HTR-8/SVneo (cell line): ENCODE results near the gene RANBP2.
"Not testable (repeated sequence)": the region's sequence is repeated elsewhere in the genome, so short reads cannot be mapped to it uniquely, and the experiment has no call there.

Source experiments
- DNase-seq: peaks from one replicate; pipeline ENCODE4 v3.0.0; 2011; ENCODE audit warnings: low spot score, mixed read lengths; ENCODE audit not compliant: insufficient read length
- FAIRE-seq: peaks from 2 replicates; lab custom pipeline; 2011; peaks lifted over from hg19 to GRCh38; lab: Jason Lieb, UNC

RANBP2 gene

DNA sequence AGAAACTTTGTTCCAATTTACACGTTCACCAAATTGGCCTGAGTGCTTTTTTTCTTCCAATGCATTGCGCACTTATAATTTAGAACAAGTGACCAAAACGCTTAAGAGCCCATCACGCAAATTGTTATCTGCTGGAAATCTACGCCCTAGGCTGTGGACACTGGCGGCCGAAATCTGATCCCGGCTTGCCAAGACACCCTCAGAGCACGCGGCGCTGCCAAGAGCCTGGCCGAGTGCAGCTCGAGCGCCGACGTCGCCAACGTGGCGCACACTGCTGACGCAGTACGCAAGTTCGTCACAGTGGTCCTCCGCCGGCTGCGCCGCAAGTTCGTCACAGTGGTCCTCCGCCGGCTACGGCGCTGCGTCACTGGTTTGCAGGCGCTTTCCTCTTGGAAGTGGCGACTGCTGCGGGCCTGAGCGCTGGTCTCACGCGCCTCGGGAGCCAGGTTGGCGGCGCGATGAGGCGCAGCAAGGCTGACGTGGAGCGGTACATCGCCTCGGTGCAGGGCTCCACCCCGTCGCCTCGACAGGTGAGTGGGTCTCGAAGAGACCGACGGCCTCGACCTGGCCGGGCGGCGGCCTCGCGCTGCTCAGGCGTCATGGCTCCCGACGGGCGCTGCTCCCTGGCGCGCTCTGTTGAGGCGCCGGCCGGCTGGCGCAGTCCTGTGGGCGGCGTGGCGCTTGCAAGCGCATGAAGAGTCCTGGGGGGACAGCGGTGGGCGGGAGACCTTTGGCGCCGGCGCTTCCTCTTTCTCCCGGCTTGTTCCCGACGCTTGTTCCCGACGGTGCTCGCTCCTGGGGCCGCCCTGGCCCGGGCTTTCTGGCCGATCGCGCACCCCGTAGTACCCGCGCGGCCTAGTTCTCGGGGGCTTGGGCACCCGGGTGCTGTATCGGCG, at the start of gene RANBP2:
Gene RANBP2, plus strand, starts transcription at position 334 of the 896 bp plus-strand sequence. Its CDS starts 125 bp downstream, at position 459.
- peak; percentile 89 for FAIRE-seq

DNA sequence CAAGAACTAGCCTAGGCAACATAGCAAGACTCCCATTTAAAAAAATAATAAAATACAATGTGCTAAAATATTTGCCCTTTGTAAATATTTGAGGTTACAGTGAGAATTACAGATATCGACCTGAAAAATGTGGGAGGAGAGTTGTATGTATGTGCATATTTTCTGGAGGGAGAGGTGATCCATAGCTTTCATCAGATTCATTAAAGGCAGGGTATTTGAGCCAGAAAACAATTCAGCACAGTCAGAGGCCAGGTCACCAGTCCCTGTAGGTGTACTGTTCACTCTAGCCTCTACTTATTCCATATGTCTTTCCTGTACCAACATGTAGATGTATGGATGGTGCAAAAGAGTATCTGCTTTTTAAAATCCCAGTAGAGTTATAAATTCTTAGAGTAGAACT, 49.0 kb upstream of the RANBP2 start:
- not testable (repeated sequence) for FAIRE-seq

More for the DNA sequence above, at the start of gene RANBP2:
- DNase-seq, result peak; percentile 88

DNA sequence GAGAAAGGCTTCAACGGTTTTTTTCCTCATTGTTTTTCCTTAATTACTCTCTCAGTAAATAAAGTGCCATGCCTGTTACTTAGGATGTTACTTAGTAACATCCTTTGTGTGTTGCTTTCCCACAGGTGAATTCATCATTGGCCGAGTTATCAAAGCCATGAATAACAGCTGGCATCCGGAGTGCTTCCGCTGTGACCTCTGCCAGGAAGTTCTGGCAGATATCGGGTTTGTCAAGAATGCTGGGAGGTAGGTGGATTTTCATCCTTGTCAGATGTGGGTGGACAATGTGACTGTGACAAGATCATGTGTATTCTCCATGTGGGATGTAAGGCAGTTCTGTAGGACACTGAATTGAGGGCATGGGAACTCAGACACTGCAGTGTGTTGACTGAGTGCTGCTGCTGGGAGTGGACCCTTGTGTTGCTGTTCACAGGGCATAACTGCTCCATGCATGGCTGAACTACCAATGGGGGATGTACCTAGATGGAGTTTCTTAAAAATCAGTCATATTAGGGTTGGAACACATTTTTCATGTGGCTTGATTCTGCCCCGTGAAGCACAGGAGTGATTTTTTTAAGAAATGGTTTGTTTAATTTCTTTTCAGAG, 47.0 kb upstream of the RANBP2 start:
- not testable (repeated sequence) for FAIRE-seq, DNase-seq

More for the DNA sequence above, 49.0 kb upstream of the RANBP2 start:
- not testable (repeated sequence) for DNase-seq

DNA sequence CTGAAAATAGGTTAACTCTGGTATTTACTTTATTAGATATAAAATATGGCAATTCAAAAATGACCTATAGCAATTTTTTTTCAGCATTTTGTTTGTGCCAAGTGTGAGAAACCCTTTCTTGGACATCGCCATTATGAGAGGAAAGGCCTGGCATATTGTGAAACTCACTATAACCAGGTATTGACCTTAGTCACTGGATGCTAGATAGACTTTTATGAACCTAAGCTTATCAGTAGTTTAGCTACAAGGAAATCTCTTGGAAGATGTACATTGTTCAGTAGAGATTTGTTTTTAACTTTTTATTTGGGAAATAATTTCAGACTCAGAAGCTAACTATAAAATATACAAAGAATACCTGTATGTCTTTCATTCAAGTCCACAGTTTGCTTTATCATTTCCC, 42.8 kb upstream of the RANBP2 start:
- FAIRE-seq, DNase-seq: not testable (repeated sequence)

DNA sequence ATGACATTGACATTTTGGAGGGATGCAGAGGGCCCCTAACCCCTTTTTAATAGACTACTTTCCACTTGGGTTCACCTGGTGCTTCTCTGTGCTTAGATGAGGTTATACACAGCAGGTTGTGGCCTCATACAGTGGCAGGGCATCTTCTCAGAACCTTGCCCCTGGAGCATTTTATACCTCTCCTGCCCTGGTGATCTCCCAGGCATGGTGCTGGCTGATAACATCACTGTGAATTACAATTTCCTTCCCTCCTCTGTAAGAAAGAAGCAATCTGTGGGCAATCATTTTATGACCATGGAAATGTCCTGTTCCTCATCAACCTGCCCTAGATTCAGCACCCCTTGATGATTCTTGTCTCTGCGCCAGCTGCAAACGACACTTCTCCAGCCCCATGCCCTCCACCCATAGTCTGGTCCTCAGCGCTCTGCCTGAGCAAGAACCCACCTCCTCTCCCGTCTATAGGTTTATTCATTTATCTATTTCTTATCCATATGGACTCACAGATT, 42.0 kb upstream of the RANBP2 start:
- not testable (repeated sequence) for FAIRE-seq, DNase-seq

DNA sequence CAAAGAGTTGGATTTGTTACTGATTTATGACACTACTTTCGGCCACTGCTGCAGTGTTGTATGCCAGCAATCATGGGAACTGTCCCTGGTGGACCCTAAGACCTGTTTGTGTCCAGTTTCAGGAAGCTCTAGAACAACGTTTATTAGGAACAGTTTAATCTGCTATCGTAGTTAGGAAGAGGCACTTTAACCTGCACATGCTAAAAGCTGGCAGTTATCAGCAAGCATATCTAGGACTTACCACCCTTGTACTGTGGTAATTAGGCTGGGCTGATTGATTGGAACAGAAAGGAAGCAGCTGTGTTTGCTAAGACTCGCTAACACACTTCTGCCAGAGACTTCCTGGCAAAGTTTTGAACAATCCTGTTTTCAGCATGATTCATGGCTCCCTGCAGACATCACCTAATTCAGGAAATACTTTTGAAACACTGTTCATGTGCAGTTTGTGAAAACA, 41.1 kb upstream of the RANBP2 start:
- not testable (repeated sequence) for DNase-seq, FAIRE-seq

DNA sequence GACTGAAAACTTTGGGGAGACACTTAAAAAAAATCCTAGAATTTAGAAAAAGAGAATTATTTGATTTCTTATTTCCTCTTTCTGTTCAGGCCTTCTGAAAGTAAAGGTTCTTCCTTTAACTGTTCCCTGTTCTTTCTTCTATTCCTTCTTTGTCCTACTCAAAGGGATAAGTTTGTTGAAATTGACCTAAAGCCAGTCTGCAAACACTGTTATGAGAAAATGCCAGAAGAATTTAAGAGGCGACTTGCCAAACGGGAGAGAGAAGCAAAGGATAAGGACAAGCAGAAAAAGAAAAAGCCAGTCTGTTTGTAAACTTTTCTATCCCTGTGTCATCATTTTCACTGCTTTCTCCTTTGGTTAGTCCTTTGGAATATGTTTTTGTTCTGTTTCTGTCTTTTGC, 38.5 kb upstream of the RANBP2 start:
- FAIRE-seq, DNase-seq: not testable (repeated sequence)

DNA sequence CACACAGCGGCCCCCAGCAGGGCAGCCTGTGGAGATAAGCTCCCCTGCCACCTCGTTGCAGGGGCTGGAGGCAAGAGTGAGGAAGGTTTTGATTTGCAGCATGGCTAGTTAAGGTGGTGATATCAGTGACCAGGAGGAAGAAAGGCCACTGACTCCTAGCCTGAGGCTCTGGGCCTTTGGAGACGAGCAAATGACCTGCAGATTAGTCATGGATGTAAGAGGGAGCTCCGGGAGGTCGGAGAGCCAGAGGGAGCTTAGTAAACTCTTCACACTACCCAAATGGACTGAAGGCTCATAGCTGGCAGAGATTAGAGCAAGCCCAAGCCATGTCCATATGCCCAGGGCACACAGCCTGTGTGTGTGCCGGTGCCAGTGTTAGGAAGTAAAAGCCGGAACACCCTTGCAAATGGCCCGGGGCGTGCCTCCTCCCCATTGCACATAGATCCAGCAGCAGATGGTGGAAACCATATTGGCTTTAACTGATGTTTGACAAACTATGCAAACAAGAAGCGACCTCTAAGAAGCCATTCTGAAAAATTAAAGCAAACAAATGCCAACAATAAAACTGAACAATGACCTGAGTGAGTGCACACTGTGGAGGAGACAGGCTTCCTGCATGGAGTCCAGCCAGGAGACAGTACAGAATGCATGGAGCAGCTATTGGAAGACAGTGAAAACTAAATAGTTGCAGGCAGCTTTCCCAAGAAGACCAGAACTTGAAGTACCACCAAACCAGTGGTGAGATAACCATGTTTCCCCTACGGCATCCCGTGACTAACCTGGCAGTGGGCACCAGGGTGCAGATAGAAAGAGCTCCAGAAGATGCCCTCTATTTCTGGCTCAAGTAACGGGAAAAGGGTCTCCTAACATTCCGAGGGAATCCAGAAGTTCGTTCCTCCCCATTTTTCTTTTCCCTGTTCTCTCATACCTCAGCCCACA, 30.2 kb upstream of the RANBP2 start:
- DNase-seq, FAIRE-seq: not testable (repeated sequence)

DNA sequence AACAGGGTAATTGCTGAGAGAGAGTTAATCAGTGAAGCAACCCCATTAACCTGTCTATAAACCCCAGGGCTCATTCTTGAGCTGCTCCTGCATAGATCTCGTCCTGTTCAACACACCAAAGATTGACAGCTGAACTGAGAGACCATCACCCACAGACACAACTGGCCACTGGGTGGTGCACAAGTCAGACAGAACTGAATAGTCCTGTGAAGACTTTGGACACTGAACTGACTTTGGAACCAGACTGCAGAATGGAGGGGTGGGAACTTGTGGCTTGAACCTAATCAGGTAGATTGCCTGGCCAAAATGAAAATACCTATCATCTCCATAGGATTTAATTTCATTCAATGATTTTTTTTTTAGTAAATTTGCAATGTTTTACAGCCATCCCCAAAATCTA, 29.3 kb upstream of the RANBP2 start:
- not testable (repeated sequence) for FAIRE-seq, DNase-seq

DNA sequence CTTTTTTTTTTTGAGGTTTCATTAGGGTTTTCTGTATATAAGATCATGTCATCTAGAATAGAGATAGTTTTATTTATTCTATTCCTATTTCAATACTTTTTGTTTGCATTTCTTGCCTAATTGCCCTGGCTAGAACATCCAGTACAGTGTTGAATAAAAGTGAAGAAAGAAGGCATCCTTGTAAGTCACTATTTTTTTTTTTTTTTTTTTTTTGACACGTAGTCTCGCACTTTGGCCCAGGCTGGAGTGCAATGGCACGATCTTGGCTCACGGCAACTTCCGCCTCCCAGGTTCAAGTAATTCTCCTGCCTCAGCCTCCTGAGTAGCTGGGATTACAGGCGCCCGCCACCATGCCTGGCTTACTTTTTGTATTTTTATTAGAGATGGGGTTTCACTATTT, 27.8 kb upstream of the RANBP2 start:
- no peak for FAIRE-seq
- DNase-seq, result no peak

DNA sequence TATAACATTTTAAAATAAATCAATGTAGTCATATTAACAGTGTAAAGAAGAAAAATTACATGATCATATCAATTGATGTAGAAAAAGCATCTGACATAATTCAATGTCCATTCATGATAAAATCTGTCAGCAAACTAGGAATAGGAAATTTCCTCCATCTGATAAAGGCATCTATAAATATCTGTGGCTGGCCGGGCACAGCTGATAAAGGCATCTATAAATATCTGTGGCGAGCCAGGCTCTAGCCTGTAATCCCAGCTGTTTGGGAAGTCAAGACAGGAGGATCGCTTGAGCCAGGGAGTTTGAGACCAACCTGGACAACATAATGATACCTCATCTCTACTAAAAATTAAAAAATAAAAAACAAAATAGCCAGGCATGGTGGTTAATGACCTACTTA, 18.1 kb upstream of the RANBP2 start:
- DNase-seq (no peak), FAIRE-seq (no peak)

DNA sequence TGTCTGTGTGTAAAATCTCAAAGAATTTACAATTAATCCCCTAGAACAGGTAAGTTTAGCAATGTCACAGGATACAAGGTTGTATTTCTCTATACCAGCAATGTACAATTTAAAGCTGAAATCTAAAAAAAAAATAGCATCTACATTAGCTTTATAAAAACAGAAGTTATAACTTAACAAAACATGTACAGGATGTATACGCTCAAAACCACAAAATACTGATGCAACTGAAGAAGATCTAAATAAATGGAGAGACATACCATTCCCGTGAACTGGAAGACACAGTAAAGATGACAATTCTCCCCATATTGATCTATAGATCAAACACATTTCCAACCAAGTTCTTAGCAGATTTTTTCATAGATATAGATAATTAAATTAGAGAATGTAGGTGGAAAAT, 17.5 kb upstream of the RANBP2 start:
- DNase-seq (no peak), FAIRE-seq (no peak)

DNA sequence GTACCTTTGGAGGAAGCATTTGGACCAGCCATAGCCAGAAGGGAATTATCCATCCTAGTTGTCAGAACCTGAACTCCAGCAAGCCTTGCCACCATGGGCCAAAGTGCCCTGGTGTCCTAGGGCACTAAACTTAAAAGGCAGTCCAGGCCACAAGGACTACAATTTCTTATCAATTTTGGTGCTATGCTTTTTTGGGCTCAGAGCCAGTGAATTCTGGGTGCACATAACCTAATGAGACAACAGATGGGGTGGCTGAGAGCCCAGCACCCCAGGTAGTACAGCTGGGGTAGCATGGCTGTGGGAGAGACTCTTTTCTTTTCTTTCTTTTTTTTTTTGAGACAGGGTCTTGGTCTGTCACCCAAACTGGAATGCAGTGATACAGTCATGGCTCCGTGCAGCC, 14.4 kb upstream of the RANBP2 start:
- no peak for DNase-seq
- FAIRE-seq, result no peak

DNA sequence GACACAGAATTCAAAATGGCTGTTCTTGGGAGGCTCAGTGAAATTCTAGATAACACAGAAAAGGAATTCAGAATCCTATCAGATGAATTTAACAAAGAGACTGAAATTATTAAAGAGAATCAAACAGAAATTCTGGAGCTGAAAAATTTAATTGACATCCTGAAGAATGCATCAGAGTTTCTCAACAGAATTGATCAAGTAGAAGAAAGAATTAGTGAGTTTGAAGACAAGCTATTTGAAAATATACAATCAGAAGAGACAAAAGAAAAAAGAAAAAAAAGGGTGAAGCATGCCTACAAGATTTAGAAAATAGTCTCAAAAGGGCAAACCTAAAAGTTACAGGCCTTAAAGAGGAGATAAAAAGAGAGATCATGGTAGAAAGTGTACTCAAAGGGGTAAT, 12.0 kb upstream of the RANBP2 start:
- DNase-seq, result no peak
- no peak for FAIRE-seq

DNA sequence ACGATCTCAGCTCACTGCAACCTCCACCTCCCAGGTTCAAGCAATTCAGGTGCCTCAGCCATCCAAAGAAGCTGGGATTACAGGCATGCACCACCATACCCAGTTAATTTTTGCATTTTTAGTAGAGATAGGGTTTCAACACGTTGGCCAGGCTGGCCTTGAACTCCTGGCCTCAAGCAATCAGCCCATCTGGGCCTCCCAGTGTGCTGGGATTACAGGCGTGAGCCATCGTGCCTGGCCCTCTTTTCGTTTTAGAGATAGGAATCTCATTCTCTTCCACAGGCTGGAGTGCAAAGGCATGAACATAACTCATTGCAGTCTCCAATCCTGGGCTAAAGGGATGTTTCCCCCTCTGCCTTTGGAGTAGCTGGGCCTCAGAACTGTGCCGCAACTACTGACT, 2.3 kb upstream of the RANBP2 start:
- not testable (repeated sequence) for DNase-seq, FAIRE-seq

DNA sequence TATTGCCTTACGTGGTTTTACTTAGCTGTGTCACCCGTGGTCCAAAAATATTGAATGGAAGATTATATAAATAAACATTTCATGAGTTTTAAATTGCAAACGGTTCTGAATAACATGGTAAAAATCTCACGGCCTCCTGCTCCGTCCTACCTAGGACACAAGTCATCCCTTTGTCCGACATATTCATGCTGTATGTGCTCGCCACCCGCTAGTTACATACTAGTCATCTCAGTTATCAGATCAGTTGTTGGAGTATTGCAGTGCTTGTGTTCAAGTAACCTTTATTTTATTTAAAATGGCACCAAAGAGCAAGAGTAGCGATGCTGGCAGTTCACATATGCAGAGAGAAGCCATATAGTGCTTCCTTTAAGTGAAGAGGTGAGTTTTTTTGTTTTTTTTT, 6.8 kb downstream of the RANBP2 start:
- DNase-seq, FAIRE-seq: not testable (repeated sequence)

DNA sequence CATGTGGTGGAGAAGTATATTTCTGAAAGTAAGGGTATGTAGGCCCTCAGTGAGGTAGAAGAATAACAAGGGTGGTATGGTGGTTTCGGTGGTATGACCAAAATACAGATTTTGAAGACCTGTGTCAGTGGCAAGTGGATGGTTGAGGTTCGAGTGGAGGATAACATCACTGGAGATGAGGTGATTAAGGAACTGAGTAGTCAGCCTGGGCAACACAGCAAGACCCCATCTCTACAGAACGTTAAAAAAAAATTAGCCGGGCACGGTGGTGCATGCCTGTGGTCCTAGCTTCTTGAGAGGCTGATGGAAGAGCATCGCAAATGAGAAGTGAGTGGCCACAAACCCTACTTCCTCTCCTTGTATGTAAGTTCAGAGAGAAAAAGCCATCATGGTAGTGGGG, 15.4 kb downstream of the RANBP2 start:
- DNase-seq, FAIRE-seq: not testable (repeated sequence)

DNA sequence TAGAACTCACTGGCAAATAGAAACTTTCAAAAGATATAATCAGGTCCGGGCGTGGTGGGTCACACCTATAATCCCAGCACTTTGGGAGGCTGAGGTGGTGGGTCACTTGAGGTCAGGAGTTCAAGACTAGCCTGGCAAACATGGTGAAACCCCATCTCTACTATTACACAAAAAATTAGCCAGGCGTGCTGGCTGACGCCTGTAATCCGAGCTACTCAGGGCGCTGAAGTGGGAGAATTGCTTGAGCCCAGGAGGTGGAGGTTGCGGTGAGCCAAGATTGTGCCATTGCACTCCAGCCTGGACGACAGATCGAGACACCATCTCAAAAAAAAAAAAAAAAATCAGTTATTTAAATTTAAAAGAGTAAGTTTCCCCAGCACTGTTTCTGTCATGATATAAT, 38.7 kb downstream of the RANBP2 start:
- not testable (repeated sequence) for FAIRE-seq, DNase-seq

DNA sequence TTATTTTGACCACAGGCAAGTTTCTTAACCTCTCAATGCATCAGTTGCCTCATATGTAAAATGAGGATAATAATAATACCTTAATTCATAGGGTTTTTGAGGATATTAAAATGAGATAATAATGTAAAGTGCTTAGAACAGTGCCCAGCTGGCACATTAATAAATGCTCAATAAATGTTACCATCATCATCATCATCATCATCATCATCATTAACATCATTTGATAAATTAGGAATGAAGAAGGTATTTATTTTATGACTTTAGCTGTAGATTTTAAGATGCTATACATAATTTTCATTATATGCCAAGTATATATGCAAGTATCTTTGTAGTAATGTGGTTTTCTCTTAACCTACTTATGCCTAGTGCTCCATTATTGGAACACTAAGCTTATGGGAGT, 43.3 kb downstream of the RANBP2 start:
- not testable (repeated sequence) for DNase-seq, FAIRE-seq

DNA sequence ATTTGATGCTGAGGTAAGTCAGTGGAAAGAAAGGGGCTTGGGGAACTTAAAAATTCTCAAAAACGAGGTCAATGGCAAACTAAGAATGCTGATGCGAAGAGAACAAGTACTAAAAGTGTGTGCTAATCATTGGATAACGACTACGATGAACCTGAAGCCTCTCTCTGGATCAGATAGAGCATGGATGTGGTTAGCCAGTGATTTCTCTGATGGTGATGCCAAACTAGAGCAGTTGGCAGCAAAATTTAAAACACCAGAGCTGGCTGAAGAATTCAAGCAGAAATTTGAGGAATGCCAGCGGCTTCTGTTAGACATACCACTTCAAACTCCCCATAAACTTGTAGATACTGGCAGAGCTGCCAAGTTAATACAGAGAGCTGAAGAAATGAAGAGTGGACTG, 47.4 kb downstream of the RANBP2 start:
- DNase-seq, FAIRE-seq: not testable (repeated sequence)
